HUES64 (cell line): ENCODE data around the gene LIN7B.
"Not testable (repeated sequence)": the region's sequence is repeated elsewhere in the genome, so short reads cannot be mapped to it uniquely, and the experiment has no call there.

Source experiments
- H3K27ac ChIP-seq: 2 replicates; pipeline ENCODE4 v1.7.0; 2013; ENCODE audit warnings: low read depth, low read length, inconsistent platforms
- H3K27me3 ChIP-seq: 2 replicates; pipeline ENCODE4 v1.6.1; 2013; ENCODE audit warnings: mild to moderate bottlenecking, low read length; ENCODE audit not compliant: insufficient read depth
- H3K36me3 ChIP-seq: 2 replicates; pipeline ENCODE4 v1.6.1; 2013; ENCODE audit warnings: mild to moderate bottlenecking, low read length; ENCODE audit not compliant: insufficient read depth
- H3K4me1 ChIP-seq: 2 replicates; pipeline ENCODE4 v1.6.1; 2013; ENCODE audit warnings: mild to moderate bottlenecking, low read length, moderate library complexity; ENCODE audit not compliant: insufficient read depth
- H3K4me3 ChIP-seq: 2 replicates; pipeline ENCODE4 v1.5.1; 2013; ENCODE audit warnings: mild to moderate bottlenecking, low read length, moderate library complexity
- H3K9ac ChIP-seq: 2 replicates; pipeline ENCODE4 v1.6.1; 2013; ENCODE audit warnings: mild to moderate bottlenecking, low read depth, low read length
- H3K9me3 ChIP-seq: 2 replicates; pipeline ENCODE4 v1.6.1; 2013; ENCODE audit warnings: low read depth, low read length; ENCODE audit not compliant: insufficient read depth
- WGBS: fragments of 150-250, 120-280 bp; methylation state at CpG from one replicate; pipeline ENCODE4 v1.1.7; 2013; ENCODE audit warnings: missing lambda C conversion rate; 5-methylcytosine and 5-hydroxymethylcytosine counted together

LIN7B gene

DNA sequence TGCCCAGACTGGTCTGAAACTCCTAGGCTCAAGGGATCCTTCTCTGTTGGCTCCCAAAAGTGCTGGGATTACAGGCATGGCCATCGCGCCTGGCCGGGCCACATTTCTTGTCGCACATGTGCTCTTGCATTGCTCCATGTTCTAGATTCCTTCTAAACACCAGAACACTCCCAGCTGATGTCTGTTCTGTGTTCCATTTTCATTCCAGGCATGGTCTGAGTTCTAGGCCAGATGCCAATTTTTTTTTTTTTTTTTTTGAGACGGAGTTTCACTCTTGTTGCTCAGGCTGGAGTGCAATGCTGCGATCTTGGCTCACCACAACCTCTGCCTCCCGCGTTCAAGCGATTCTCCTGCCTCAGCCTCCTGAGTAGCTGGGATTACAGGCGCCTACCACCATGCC is 7.7 kb downstream of the LIN7B start:
- not testable (repeated sequence) for H3K9me3 ChIP-seq, H3K27ac ChIP-seq, H3K4me1 ChIP-seq, H3K4me3 ChIP-seq, H3K36me3 ChIP-seq, H3K9ac ChIP-seq
- peaks cover 22% of the 10 kb centered on the region for H3K27me3 ChIP-seq
- 83% methylated on average over 10 of the region's 10 CpGs for WGBS

GRCh38 chr19:49123285-49123684 is 9.1 kb downstream of the LIN7B start:
- peaks cover 22% of the 10 kb centered on the region for H3K27me3 ChIP-seq
- WGBS: 92% methylated on average over 11 of the region's 11 CpGs
- H3K9ac ChIP-seq, H3K27ac ChIP-seq, H3K4me3 ChIP-seq, H3K4me1 ChIP-seq, H3K36me3 ChIP-seq, H3K9me3 ChIP-seq: not testable (repeated sequence)

DNA sequence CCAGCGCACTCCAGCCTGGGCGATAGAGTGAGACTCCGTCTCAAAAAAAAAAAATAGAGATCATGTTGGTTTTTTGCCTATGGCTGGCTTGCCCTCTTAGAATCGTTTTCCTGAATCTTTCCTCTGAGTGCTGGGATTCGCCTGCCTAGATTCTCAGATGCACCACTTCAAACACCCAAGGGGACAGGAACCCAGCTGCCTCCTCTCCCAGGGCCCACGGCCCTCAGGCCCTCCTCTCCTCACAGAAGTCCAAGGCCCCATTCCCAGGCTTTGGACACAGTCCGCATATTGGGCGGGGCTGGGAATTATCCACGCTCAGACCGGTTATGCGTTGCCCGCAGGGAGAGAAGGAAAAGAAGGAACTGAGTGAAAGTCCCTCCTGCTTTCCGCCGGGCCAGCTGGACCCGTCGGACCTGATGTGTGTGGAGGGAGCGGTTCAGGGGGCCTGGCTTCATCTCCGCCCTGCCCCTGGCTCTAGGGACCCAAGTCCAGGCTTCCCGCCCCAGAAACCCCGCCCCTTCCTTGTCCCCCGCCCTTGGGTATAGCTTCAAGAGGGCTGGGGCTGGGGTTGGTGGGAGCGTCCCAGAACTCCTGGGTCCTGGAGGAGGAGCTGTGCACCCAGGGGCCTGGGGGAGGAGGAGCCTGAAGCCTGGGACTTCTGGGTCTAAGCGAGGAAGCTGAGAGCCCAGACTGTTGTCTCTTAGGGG is 11.0 kb downstream of the LIN7B start:
- WGBS: 50% methylated on average over 21 of the region's 23 CpGs
- Histone ChIP-seq H3K36me3 (no peaks in the 10 kb centered on the region), H3K27ac (no peak overlapping the region), H3K9ac (no peak overlapping the region), H3K27me3 (peaks cover 14% of the 10 kb centered on the region), H3K4me3 (peak overlapping the region; percentile 29), H3K9me3 (no peaks in the 10 kb centered on the region), H3K4me1 (peaks cover 8% of the 10 kb centered on the region; the same call in 1 of the 2 replicates)

- no peak overlapping the region for H3K27ac ChIP-seq
- peaks cover 3% of the 10 kb centered on the region for H3K27me3 ChIP-seq
- H3K36me3 ChIP-seq: no peaks in the 10 kb centered on the region
- H3K9me3 ChIP-seq: no peaks in the 10 kb centered on the region
- peaks cover 8% of the 10 kb centered on the region; the same call in 1 of the 2 replicates for H3K4me1 ChIP-seq
- H3K9ac ChIP-seq: no peak overlapping the region
- no peak overlapping the region for H3K4me3 ChIP-seq
- WGBS: 88% methylated on average over 2 of the region's 4 CpGs
Measured at GRCh38 chr19:49126575-49126974, 12.4 kb downstream of the LIN7B start.

DNA sequence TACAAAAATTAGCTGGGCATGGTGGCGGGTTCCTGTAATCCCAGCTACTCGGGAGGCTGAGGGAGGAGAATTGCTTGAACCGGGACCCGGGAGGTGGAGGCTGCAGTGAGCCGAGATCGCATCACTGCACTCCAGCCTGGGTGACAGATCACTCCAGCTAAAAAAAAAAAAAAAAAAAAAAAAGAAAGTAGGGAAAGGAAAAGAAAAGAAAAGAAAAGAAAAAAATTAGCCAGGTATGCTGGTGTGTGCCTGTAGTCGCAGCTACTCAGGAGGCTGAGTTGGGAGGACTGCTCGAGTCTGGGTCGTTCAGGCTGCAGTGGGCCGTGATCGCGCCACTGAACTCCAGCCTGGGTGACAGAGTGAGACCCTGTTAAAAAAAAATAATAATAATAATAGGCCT is 13.1 kb downstream of the LIN7B start:
- not testable (repeated sequence) for H3K9me3 ChIP-seq, H3K36me3 ChIP-seq, H3K9ac ChIP-seq, H3K4me1 ChIP-seq, H3K27ac ChIP-seq, H3K27me3 ChIP-seq
- H3K4me3 ChIP-seq: peak overlapping the region; percentile 50; the same call in 1 of the 2 replicates
- 94% methylated on average over 12 of the region's 12 CpGs for WGBS

- 5% methylated on average over 60 of the region's 63 CpGs for WGBS
- H3K9me3 ChIP-seq: no peaks in the 10 kb centered on the region
- peak overlapping the region; percentile 63 for H3K9ac ChIP-seq
- H3K4me3 ChIP-seq: peak overlapping the region; percentile 78
- H3K27me3 ChIP-seq: no peaks in the 10 kb centered on the region
- no peaks in the 10 kb centered on the region for H3K36me3 ChIP-seq
- peak overlapping the region; percentile 41; the same call in 1 of the 2 replicates for H3K27ac ChIP-seq
- H3K4me1 ChIP-seq: peaks cover 8% of the 10 kb centered on the region; the same call in 1 of the 2 replicates
Measured at GRCh38 chr19:49127674-49128544, 13.7 kb downstream of the LIN7B start.

DNA sequence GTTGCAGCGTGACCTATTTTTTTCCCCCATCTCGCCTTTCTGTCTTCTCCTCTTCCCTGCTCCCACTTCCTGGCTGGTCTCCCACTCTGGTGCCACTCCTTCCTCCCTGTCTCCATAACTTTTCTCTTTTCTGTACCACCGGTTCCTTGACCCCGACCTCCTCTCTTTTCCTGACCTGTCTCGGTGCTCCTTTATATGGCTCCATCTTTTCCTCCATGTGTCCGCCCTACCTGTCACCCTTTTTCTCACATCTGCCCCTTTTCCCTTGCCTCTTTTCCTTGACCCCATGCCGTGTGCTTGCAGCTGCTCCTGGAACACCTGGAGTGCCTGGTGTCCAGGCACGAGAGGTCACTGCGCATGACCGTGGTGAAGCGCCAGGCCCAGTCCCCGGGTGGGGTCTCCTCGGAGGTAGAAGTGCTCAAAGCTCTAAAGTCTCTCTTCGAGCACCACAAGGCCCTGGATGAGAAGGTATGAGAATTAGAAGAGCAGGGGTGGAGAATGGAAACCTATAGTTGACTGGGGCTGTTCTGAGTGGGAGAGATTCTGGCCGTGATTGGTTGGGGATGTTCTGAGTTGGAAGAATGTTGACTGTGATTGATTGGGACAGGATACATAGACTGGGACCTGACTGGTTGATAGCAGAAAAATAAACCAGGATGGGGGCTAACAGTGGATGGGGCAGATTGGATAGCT is 14.5 kb downstream of the LIN7B start:
- Histone ChIP-seq H3K9ac (no peak overlapping the region), H3K4me3 (peak overlapping the region; percentile 78), H3K4me1 (peaks cover 8% of the 10 kb centered on the region; the same call in 1 of the 2 replicates), H3K36me3 (no peaks in the 10 kb centered on the region), H3K27ac (no peak overlapping the region), H3K9me3 (no peaks in the 10 kb centered on the region), H3K27me3 (no peaks in the 10 kb centered on the region)
- WGBS: 79% methylated on average over 15 of the region's 15 CpGs

GRCh38 chr19:49129238-49129583 is 15.0 kb downstream of the LIN7B start:
- no peaks in the 10 kb centered on the region for H3K9me3 ChIP-seq
- H3K27ac ChIP-seq: no peak overlapping the region

GRCh38 chr19:49130325-49130724 is 16.2 kb downstream of the LIN7B start:
- 94% methylated on average over 24 of the region's 24 CpGs for WGBS
- peaks cover 5% of the 10 kb centered on the region; the same call in 1 of the 2 replicates for H3K4me1 ChIP-seq
- H3K27ac ChIP-seq: no peak overlapping the region
- no peak overlapping the region for H3K4me3 ChIP-seq
- no peaks in the 10 kb centered on the region for H3K9me3 ChIP-seq
- no peak overlapping the region for H3K9ac ChIP-seq
- H3K27me3 ChIP-seq: no peaks in the 10 kb centered on the region
- no peaks in the 10 kb centered on the region; the same call in 1 of the 2 replicates for H3K36me3 ChIP-seq

More at GRCh38 chr19:49129238-49129583, 15.0 kb downstream of the LIN7B start:
- WGBS: 81% methylated on average over 16 of the region's 16 CpGs
- Histone ChIP-seq H3K9ac (no peak overlapping the region), H3K36me3 (no peaks in the 10 kb centered on the region), H3K27me3 (no peaks in the 10 kb centered on the region), H3K4me1 (peaks cover 8% of the 10 kb centered on the region; the same call in 1 of the 2 replicates), H3K4me3 (peak overlapping the region; percentile 78)

DNA sequence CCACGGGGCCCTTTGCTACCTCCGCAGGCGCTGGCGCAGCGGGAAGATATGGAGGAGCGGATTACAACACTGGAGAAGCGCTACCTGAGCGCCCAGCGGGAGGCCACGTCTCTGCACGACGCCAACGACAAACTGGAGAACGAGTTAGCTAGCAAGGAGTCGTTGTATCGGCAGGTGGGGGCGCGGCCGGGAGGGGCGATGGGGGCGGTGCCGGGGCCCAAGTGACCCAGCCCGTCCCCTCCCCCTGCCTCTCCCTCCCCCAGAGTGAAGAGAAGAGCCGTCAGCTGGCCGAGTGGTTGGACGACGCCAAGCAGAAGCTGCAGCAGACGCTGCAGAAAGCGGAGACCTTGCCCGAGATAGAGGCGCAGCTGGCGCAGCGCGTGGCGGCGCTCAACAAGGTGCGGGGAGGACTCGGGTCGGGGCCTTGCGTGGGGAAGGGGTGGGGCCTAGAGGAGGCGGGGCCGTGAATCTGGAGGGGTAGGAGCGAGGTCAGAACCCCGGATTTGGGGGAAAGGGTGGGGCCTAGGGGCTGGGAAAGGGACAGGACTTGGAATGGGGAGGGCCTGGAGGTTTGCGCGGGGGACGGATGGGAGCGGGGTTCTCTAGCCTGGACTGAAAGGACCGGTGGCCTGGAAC is 18.9 kb downstream of the LIN7B start:
- Histone ChIP-seq H3K27ac (no peak overlapping the region), H3K36me3 (peaks cover 9% of the 10 kb centered on the region; the same call in 1 of the 2 replicates), H3K9me3 (no peaks in the 10 kb centered on the region), H3K4me1 (peaks cover 8% of the 10 kb centered on the region), H3K9ac (no peak overlapping the region), H3K27me3 (no peaks in the 10 kb centered on the region), H3K4me3 (peak overlapping the region; percentile 31; the same call in 1 of the 2 replicates)
- WGBS: 69% methylated on average over 49 of the region's 49 CpGs
